OCI-LY1 (cell line): ENCODE measurements around the gene PXT1.

Experiments
- H2AFZ ChIP-seq: fragments of 200-600 bp; sonication (generic), shearing (Covaris generic); 2 replicates; pipeline ENCODE4 v1.6.0; 2014; ENCODE audit warnings: antibody characterized with exemption, mild to moderate bottlenecking, low read length
- H3F3A ChIP-seq: fragments of 200-600 bp; sonication (generic), shearing (Covaris generic); 2 replicates; pipeline ENCODE4 v1.6.0; 2014; ENCODE audit warnings: mild to moderate bottlenecking, antibody characterized with exemption, low read length, moderate library complexity; ENCODE audit not compliant: insufficient read depth
- H3K27ac ChIP-seq: fragments of 200-600 bp; sonication (generic); 2 replicates; pipeline ENCODE4 v1.5.1; 2014; ENCODE audit warnings: low read length, mixed run types, mild to moderate bottlenecking, low read depth; ENCODE audit not compliant: poor library complexity, severe bottlenecking
- H3K27me3 ChIP-seq: fragments of 200-600 bp; sonication (generic); 2 replicates; pipeline ENCODE4 v1.6.0; 2014; ENCODE audit warnings: antibody characterized with exemption, mild to moderate bottlenecking, low read length, moderate library complexity; ENCODE audit not compliant: insufficient read depth
- H3K36me3 ChIP-seq: fragments of 200-600 bp; sonication (generic); 2 replicates; pipeline ENCODE4 v1.6.1; 2014; ENCODE audit warnings: mild to moderate bottlenecking, antibody characterized with exemption, low read length, moderate library complexity, mixed read lengths; ENCODE audit not compliant: insufficient read depth
- H3K4me1 ChIP-seq: fragments of 200-600 bp; sonication (generic); 2 replicates; pipeline ENCODE4 v1.5.1; 2014; ENCODE audit warnings: mild to moderate bottlenecking, low read length, moderate library complexity; ENCODE audit not compliant: insufficient read depth, severe bottlenecking
- H3K4me2 ChIP-seq: fragments of 200-600 bp; sonication (generic), shearing (Covaris generic); 2 replicates; pipeline ENCODE4 v1.6.1; 2014; ENCODE audit warnings: low read length
- H3K4me3 ChIP-seq: fragments of 200-600 bp; sonication (generic); 2 replicates; pipeline ENCODE4 v1.5.1; 2014; ENCODE audit warnings: low read length, low read depth, mild to moderate bottlenecking, mixed read lengths; ENCODE audit not compliant: poor library complexity, severe bottlenecking
- H3K79me2 ChIP-seq: fragments of 200-600 bp; shearing (Covaris generic); 2 replicates; pipeline ENCODE4 v1.6.1; 2016; ENCODE audit warnings: mixed run types, low read length, mixed read lengths; ENCODE audit not compliant: insufficient read depth
- H3K9ac ChIP-seq: fragments of 200-600 bp; sonication (generic), shearing (Covaris generic); 2 replicates; pipeline ENCODE4 v1.6.1; 2014; ENCODE audit warnings: mild to moderate bottlenecking, low read length, mixed read lengths
- H3K9me2 ChIP-seq: fragments of 200-600 bp; sonication (generic), shearing (Covaris generic); 2 replicates; pipeline ENCODE4 v1.6.1; 2014; ENCODE audit warnings: low read depth, mild to moderate bottlenecking, low read length, mixed read lengths
- H3K9me3 ChIP-seq: fragments of 200-600 bp; shearing (Covaris generic); 2 replicates; pipeline ENCODE4 v1.6.1; 2014; ENCODE audit warnings: low read length, mixed read lengths
- H4K20me1 ChIP-seq: fragments of 200-600 bp; sonication (generic), shearing (Covaris generic); 2 replicates; pipeline ENCODE4 v1.6.0; 2016; ENCODE audit warnings: mild to moderate bottlenecking, low read length; ENCODE audit not compliant: insufficient read depth
- EZH2 ChIP-seq: fragments of 200-600 bp; sonication (generic), shearing (Covaris generic); IDR thresholded peaks from 2 replicates; pipeline ENCODE4 v1.8.0; 2017; ENCODE audit warnings: borderline replicate concordance, mixed run types, mild to moderate bottlenecking, antibody characterized with exemption, low read length, moderate library complexity, mixed read lengths
- TF ChIP-seq, protein P1 (sequence below): fragments of 200-600 bp; sonication (generic), shearing (Covaris generic); IDR thresholded peaks from 2 replicates; pipeline ENCODE4 v1.5.1; 2017; ENCODE audit warnings: mild to moderate bottlenecking, antibody characterized with exemption, low read length, moderate library complexity, mixed read lengths

PXT1 gene

DNA sequence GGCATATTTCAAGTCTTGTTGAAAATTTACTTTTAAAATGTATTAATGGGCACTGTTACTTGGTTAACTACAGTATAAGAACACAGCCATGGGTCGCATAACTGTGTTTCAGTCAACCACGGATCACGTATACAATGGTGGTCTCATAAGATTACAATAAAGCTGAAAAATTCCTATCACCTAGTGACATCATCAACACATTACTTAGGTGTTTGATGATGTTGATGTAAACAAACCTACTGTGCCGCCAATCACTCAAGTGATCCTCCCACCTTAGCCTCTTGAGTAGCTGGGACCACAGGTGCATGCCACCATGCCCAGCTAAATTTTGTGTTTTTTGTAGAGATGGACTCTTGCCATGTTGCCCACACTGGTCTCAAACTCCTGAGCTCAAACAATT lies 38.5 kb downstream of the PXT1 start:
- Histone ChIP-seq H3K4me2 (no peak overlapping the region), H3K9me3 (no peaks in the 10 kb centered on the region), H3K4me1 (no peaks in the 10 kb centered on the region), H4K20me1 (no peaks in the 10 kb centered on the region), H2AFZ (no peak overlapping the region), H3K36me3 (no peaks in the 10 kb centered on the region), H3K27ac (no peak overlapping the region), H3K79me2 (no peaks in the 10 kb centered on the region), H3F3A (no peaks in the 10 kb centered on the region), H3K27me3 (0 out of 2 replicates have a peak, but pooled peaks cover 3% of the 10 kb centered on the region), H3K4me3 (no peak overlapping the region), H3K9ac (no peak overlapping the region), H3K9me2 (no peaks in the 10 kb centered on the region)
- no peak for TF ChIP-seq EZH2
- TF ChIP-seq, protein P1, sequence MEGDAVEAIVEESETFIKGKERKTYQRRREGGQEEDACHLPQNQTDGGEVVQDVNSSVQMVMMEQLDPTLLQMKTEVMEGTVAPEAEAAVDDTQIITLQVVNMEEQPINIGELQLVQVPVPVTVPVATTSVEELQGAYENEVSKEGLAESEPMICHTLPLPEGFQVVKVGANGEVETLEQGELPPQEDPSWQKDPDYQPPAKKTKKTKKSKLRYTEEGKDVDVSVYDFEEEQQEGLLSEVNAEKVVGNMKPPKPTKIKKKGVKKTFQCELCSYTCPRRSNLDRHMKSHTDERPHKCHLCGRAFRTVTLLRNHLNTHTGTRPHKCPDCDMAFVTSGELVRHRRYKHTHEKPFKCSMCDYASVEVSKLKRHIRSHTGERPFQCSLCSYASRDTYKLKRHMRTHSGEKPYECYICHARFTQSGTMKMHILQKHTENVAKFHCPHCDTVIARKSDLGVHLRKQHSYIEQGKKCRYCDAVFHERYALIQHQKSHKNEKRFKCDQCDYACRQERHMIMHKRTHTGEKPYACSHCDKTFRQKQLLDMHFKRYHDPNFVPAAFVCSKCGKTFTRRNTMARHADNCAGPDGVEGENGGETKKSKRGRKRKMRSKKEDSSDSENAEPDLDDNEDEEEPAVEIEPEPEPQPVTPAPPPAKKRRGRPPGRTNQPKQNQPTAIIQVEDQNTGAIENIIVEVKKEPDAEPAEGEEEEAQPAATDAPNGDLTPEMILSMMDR, result no peak

- Histone ChIP-seq H3K9me3 (no peaks in the 10 kb centered on the region), H3K79me2 (no peaks in the 10 kb centered on the region), H3K4me1 (no peaks in the 10 kb centered on the region), H3K4me2 (no peak overlapping the region), H2AFZ (no peak overlapping the region), H3K36me3 (no peaks in the 10 kb centered on the region), H3K27me3 (no peaks in the 10 kb centered on the region; the same call in 1 of the 2 replicates), H3K9ac (no peak overlapping the region), H3K27ac (no peak overlapping the region), H3F3A (no peaks in the 10 kb centered on the region), H3K9me2 (no peaks in the 10 kb centered on the region), H3K4me3 (no peak overlapping the region), H4K20me1 (no peaks in the 10 kb centered on the region)
- no peak for TF ChIP-seq EZH2
- TF ChIP-seq, protein P1, result no peak
Observed at GRCh38 chr6:36402481-36402880, 40.2 kb downstream of the PXT1 start.

DNA sequence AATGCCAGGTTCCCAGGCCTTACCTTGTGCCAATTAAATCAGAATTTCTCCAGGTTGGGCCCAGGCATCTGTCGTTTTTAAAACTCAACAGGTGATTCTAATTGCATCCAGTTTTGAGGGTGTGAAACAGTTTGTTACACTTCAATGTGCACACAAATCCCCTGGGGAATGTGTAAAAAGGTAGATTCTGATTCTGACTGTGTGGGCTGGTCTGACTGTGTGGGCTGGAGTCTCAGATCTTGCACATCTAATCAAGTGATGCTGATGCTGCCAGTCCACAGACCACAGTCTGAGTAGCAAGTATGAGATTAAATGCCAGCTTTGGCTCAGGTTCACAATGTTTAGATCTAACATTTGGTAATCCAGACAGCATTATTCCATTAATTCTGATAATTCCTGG lies 42.7 kb downstream of the PXT1 start:
- Histone ChIP-seq H3K27ac (no peak overlapping the region), H3K36me3 (no peaks in the 10 kb centered on the region), H3K4me2 (no peak overlapping the region), H3F3A (no peaks in the 10 kb centered on the region), H3K79me2 (no peaks in the 10 kb centered on the region), H3K9me2 (no peaks in the 10 kb centered on the region), H3K4me1 (no peaks in the 10 kb centered on the region), H3K9ac (no peak overlapping the region), H4K20me1 (no peaks in the 10 kb centered on the region), H2AFZ (no peak overlapping the region), H3K9me3 (no peaks in the 10 kb centered on the region), H3K4me3 (no peak overlapping the region), H3K27me3 (no peaks in the 10 kb centered on the region; the same call in 1 of the 2 replicates)
- no peak for TF ChIP-seq EZH2
- TF ChIP-seq, protein P1, result no peak
